K562 (cell line): ENCODE results near the gene FAM53A. TPM values are rescaled to one million over a fixed set of nuclear protein-coding genes. Genes with fewer than 3 reads are reported as not detected.

Source experiments
- CHD1 ChIP-seq: fragments of 200-600 bp; sonication (generic); IDR thresholded peaks from one replicate; pipeline ENCODE4 v1.6.1; 2012; ENCODE audit warnings: mild to moderate bottlenecking, moderate library complexity, low read length, inconsistent platforms
- CHD4 ChIP-seq: fragments of 200-600 bp; sonication (generic); IDR thresholded peaks from 3 replicates; pipeline ENCODE4 v1.6.1; 2012; ENCODE audit warnings: low read depth, mild to moderate bottlenecking, mixed read lengths, low read length, inconsistent platforms; ENCODE audit not compliant: insufficient read depth, insufficient replicate concordance, poor library complexity, severe bottlenecking
- CREB3L1 ChIP-seq: fragments of 450-650 bp; IDR thresholded peaks from 2 replicates; pipeline ENCODE4 v1.6.1; 2014; ENCODE audit warnings: low read depth, mild to moderate bottlenecking, moderate library complexity, borderline replicate concordance
- FUS ChIP-seq: fragments of 200-400 bp; formaldehyde crosslinking; optimal IDR thresholded peaks from 2 replicates; pipeline ENCODE3; 2017; ENCODE audit warnings: low read depth, low read length
- GTF2E2 ChIP-seq: fragments of 200-800 bp; sonication (Bioruptor generic); IDR thresholded peaks from 2 replicates; pipeline ENCODE4 v1.6.1; 2016; ENCODE audit warnings: missing genetic modification characterization, missing compliant biosample characterization
- NONO ChIP-seq, 2 experiments: fragments of 200-400 bp in 1 of 2; fragments of 450-650 bp in 1 of 2; formaldehyde crosslinking in 1 of 2; IDR thresholded peaks; 2 replicates each; pipeline ENCODE4 v1.6.1; 2017; ENCODE audit warnings: low read depth in 2 of 2, mild to moderate bottlenecking in 2 of 2, moderate library complexity in 2 of 2, low read length in 1 of 2
- POLR2AphosphoS5 ChIP-seq: IDR thresholded peaks from 2 replicates; pipeline ENCODE4 v1.6.1; 2011; ENCODE audit warnings: mild to moderate bottlenecking, low read depth, low read length, moderate library complexity; ENCODE audit not compliant: control insufficient read depth, insufficient read depth
- RAD21 ChIP-seq, 2 experiments: fragments of 250-450 bp in 1 of 2; fragments of 450-650 bp in 1 of 2; sonication (Bioruptor Pico) in 1 of 2; formaldehyde crosslinking in 1 of 2; IDR thresholded peaks in 1 of 2; conservative IDR thresholded peaks in 1 of 2; 2 replicates each; pipeline versions ENCODE4 v1.4.0 to v1.8.0; 2020 to 2022; ENCODE audit warnings: mild to moderate bottlenecking in 2 of 2, moderate library complexity in 1 of 2
- TBL1XR1 ChIP-seq, 2 experiments: IDR thresholded peaks; 2 replicates each; pipeline ENCODE4 v1.6.1; 2012; ENCODE audit warnings: improper control_type of control experiment in 2 of 2, low read length in 2 of 2, mild to moderate bottlenecking in 1 of 2
- TCF3 ChIP-seq: sonication (generic); formaldehyde crosslinking; IDR thresholded peaks from 2 replicates; pipeline ENCODE4 v1.4.0; 2020; ENCODE audit warnings: mild to moderate bottlenecking, missing genetic modification reagents
- ZBTB1 ChIP-seq: sonication (generic); formaldehyde crosslinking; IDR thresholded peaks from 2 replicates; pipeline ENCODE4 v1.8.1; 2023; ENCODE audit warnings: missing genetic modification reagents, low read depth, mild to moderate bottlenecking, borderline replicate concordance
- polyA plus RNA-seq, 8 experiments: library from polyadenylated mRNA; depleted of rRNA in 4 of 8; stranded (reverse) in 5 of 8; unstranded in 3 of 8; fragments of >200 nt; fragmentation: Nextera tagmentation in 2 of 8; fragmentation: Illumina TruSeq in 1 of 8; extraction: Ambion mirVana in 2 of 8; extraction: Trizol in 1 of 8; gene quantifications; 2 replicates each; pipeline versions ENCODE4 v1.2.1 to v1.2.3, GENCODE V29; 2011 to 2014; ENCODE audit warnings: inconsistent platforms in 1 of 8, missing spikeins in 1 of 8
- total RNA-seq, 7 experiments: library from RNA; depleted of rRNA in 6 of 7; stranded (reverse); fragments of >200 nt in 6 of 7; fragmentation: Illumina TruSeq in 2 of 7; extraction: Trizol in 2 of 7; gene quantifications; 2 replicates each; pipeline versions ENCODE4 v1.2.1 to v1.2.3, GENCODE V29; 2011 to 2021; ENCODE audit warnings: low replicate concordance in 1 of 7
- TF ChIP-seq, protein P1 (sequence below), 2 experiments: IDR thresholded peaks; 2 replicates each; pipeline ENCODE4 v1.6.1; 2012; ENCODE audit warnings: improper control_type of control experiment in 2 of 2, low read depth in 2 of 2, low read length in 2 of 2, borderline replicate concordance in 1 of 2
- TF ChIP-seq, protein P2 (sequence below), 2 experiments: fragments of 250-450 bp in 1 of 2; fragments of 450-650 bp in 1 of 2; sonication (Bioruptor Pico) in 1 of 2; IDR thresholded peaks; 2 replicates each; pipeline versions ENCODE4 v1.6.1 to v1.8.0; 2016 to 2021; ENCODE audit warnings: mild to moderate bottlenecking in 2 of 2, moderate library complexity in 2 of 2, missing compliant biosample characterization in 1 of 2, missing genetic modification characterization in 1 of 2
- TF ChIP-seq, protein P3 (sequence below): IDR thresholded peaks from 2 replicates; pipeline ENCODE4 v1.6.1; 2012; ENCODE audit warnings: low read depth, low read length, improper control_type of control experiment, borderline replicate concordance
- TF ChIP-seq, protein P4 (sequence below): sonication (generic); formaldehyde crosslinking; IDR thresholded peaks from 2 replicates; pipeline ENCODE4 v1.8.0; 2022; ENCODE audit warnings: mild to moderate bottlenecking, missing genetic modification reagents

FAM53A gene
- total and polyA plus RNA-seq, 9 of the 15 experiments (the other 6 are each of a cell fraction or from before 2014, with no cell fraction given), result 0.53 to 2.7 (median 1.4) TPM; not detected in 2

DNA sequence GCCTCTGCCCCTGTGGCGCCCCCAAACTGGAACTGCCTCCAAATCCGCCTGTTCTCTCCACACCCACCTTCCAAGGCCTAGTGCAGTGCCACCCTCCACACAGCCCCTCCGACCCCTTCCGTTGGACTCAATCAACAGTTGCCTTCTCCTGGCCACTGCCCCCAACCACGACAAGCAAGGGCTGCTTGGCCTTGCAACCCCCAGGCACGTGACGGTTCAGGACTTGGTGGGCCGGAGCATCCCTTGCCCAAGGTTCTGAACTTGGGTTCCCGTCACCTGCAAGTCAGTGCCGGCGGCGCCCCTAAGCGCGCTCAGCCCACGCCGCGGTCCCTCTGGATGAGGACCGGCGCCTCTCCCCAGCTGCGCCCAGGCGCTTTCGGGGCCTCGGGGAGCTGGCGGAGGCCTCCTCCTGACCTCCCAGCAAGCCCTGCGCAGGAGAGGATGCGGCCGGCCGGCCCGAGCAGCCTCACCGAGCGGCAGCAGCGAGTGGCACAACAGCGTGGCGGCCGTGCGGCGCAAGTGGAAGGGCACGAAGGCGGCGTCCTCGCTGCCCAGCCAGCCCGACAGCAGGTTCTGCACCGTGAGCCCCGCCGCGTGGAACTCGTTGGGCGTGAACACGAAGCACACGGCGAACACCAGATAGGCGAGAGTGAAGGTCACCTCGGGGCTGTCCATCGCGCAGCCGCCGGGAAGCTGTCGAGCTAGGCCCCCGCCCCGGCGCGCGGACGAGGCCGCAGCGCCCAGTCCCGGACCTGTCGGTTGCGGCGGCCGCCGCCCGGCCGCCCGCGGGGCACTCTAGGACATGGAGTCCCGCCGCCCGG lies 36.3 kb upstream of the FAM53A start (continued):
- TF ChIP-seq, protein P1, sequence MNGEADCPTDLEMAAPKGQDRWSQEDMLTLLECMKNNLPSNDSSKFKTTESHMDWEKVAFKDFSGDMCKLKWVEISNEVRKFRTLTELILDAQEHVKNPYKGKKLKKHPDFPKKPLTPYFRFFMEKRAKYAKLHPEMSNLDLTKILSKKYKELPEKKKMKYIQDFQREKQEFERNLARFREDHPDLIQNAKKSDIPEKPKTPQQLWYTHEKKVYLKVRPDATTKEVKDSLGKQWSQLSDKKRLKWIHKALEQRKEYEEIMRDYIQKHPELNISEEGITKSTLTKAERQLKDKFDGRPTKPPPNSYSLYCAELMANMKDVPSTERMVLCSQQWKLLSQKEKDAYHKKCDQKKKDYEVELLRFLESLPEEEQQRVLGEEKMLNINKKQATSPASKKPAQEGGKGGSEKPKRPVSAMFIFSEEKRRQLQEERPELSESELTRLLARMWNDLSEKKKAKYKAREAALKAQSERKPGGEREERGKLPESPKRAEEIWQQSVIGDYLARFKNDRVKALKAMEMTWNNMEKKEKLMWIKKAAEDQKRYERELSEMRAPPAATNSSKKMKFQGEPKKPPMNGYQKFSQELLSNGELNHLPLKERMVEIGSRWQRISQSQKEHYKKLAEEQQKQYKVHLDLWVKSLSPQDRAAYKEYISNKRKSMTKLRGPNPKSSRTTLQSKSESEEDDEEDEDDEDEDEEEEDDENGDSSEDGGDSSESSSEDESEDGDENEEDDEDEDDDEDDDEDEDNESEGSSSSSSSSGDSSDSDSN (IDR thresholded peaks at IDR 0.05; ENCODE audit: borderline replicate concordance in 1 of 2, low read depth in 2 of 2, low read length in 2 of 2), result peak; percentile 19 to 61; a peak in 2 of 4 replicates
- TF ChIP-seq NONO (IDR thresholded peaks at IDR 0.05; ENCODE audit: low read depth in 2 of 2, low read length in 1 of 2) (peak in 1 of 2 experiments; percentile 43; a peak in 1 of 4 replicates), CHD4 (no peak), CHD1 (peak; percentile 72), GTF2E2 (tag) (no peak), TBL1XR1 (IDR thresholded peaks at IDR 0.05; ENCODE audit: low read length in 2 of 2) (no peak), POLR2AphosphoS5 (no peak), RAD21 (CRISPR knock-in tag; conservative IDR thresholded peaks at IDR 0.05 in 1 of 2, IDR thresholded peaks at IDR 0.05 in 1 of 2) (no peak), ZBTB1 (peak; percentile 42; the same call in 1 of the 2 replicates), TCF3 (0 out of 2 replicates have a peak, but pooled peaks have one; percentile 8), FUS (peak; percentile 48), CREB3L1 (no peak)
- TF ChIP-seq, protein P2, sequence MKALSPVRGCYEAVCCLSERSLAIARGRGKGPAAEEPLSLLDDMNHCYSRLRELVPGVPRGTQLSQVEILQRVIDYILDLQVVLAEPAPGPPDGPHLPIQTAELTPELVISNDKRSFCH (CRISPR knock-in tag; IDR thresholded peaks at IDR 0.05), result no peak
- TF ChIP-seq, protein P2 (tag; IDR thresholded peaks at IDR 0.05), result 0 out of 2 replicates have a peak, but pooled peaks have one; percentile 69
- TF ChIP-seq, protein P3, sequence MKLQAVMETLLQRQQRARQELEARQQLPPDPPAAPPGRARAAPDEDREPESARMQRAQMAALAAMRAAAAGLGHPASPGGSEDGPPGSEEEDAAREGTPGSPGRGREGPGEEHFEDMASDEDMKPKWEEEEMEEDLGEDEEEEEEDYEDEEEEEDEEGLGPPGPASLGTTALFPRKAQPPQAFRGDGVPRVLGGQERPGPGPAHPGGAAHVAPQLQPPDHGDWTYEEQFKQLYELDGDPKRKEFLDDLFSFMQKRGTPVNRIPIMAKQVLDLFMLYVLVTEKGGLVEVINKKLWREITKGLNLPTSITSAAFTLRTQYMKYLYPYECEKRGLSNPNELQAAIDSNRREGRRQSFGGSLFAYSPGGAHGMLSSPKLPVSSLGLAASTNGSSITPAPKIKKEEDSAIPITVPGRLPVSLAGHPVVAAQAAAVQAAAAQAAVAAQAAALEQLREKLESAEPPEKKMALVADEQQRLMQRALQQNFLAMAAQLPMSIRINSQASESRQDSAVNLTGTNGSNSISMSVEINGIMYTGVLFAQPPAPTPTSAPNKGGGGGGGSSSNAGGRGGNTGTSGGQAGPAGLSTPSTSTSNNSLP, result no peak
- TF ChIP-seq, protein P4, sequence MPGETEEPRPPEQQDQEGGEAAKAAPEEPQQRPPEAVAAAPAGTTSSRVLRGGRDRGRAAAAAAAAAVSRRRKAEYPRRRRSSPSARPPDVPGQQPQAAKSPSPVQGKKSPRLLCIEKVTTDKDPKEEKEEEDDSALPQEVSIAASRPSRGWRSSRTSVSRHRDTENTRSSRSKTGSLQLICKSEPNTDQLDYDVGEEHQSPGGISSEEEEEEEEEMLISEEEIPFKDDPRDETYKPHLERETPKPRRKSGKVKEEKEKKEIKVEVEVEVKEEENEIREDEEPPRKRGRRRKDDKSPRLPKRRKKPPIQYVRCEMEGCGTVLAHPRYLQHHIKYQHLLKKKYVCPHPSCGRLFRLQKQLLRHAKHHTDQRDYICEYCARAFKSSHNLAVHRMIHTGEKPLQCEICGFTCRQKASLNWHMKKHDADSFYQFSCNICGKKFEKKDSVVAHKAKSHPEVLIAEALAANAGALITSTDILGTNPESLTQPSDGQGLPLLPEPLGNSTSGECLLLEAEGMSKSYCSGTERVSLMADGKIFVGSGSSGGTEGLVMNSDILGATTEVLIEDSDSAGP (CRISPR knock-in tag), result 0 out of 2 replicates have a peak, but pooled peaks have one; percentile 1
